ENCODE data around the gene MMP23B.

Gene MMP23B

DNA sequence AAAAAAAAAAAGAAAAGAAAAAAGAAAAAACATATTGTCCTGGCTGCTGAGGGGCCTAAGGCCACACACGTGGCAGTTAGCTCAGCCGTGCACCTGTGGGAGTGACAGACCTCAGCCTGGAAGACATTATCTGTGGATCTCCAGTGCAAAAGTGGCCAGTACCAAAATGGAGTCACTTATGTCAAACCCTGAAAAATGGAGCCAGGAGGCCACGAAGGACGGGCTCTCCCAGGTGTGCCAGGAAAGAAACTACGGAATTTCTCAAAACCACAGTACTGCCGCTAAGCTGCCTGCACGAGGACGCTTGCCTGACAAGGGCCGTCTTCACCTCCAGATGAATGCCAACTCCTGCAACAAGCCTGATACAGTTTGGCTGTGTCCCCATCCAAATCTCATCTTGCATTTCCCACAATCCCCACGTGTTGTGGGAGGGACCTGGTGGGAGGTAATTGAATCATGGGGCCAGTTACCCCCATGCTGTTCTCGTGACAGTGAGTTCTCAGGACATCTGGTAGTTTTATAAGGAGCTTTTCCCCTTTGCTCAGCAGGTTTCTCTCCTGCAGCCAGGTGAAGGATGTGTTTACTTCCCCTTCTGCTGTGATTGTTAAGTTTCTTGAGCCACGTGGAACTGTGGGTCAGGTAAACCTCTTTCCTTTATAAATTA is 22.0 kb upstream of the MMP23B start:
- H3K4me3 ChIP-seq (ENCODE audit: low read depth in 1 of 2, low read length in 2 of 2), result no peak overlapping the region
- no peak overlapping the region for H3K27ac ChIP-seq (ENCODE audit: low read length)
- H4K20me1 ChIP-seq (ENCODE audit: insufficient read depth, low read length), result peaks cover 8% of the 10 kb centered on the region
- ATAC-seq (ENCODE audit: insufficient read depth, low read depth), result no peak
- H3K27me3 ChIP-seq (ENCODE audit: insufficient read depth, low read length, poor library complexity), result no peaks in the 10 kb centered on the region
- TF ChIP-seq CTCF (IDR thresholded peaks at IDR 0.05; ENCODE audit: borderline replicate concordance, extremely low read depth, low read length, poor library complexity, severe bottlenecking), result no peak
- TF ChIP-seq EZH2 (IDR thresholded peaks at IDR 0.05; ENCODE audit: borderline replicate concordance, low read depth, low read length, severe bottlenecking), result no peak
- no peak for DNase-seq
- peaks cover 15% of the 10 kb centered on the region for H3K79me2 ChIP-seq (ENCODE audit: insufficient read depth, low read length)
- H3K4me1 ChIP-seq (ENCODE audit: insufficient read depth, low read length), result peaks cover 15% of the 10 kb centered on the region
- no peaks in the 10 kb centered on the region for H3K36me3 ChIP-seq (ENCODE audit: insufficient read depth, low read length)
- no peak overlapping the region for H2AFZ ChIP-seq (ENCODE audit: low read depth, low read length)
- H3K9me3 ChIP-seq (ENCODE audit: insufficient read depth, low read length, severe bottlenecking), result no peaks in the 10 kb centered on the region
- no peak overlapping the region for H3K9ac ChIP-seq (ENCODE audit: low read depth, low read length)
- H3K4me2 ChIP-seq (ENCODE audit: insufficient read depth, low read length), result no peak overlapping the region

GRCh38 chr1:1610796-1611195 is 21.2 kb upstream of the MMP23B start:
- DNase-seq (no peak), ATAC-seq (ENCODE audit: insufficient read depth, low read depth) (no peak)
- Histone ChIP-seq H3K9ac (ENCODE audit: low read depth, low read length) (no peak overlapping the region), H3K4me1 (ENCODE audit: insufficient read depth, low read length) (peaks cover 15% of the 10 kb centered on the region), H3K36me3 (ENCODE audit: insufficient read depth, low read length) (peaks cover 3% of the 10 kb centered on the region; the same call in 1 of the 2 replicates), H3K27me3 (ENCODE audit: insufficient read depth, low read length, poor library complexity) (no peaks in the 10 kb centered on the region), H3K79me2 (ENCODE audit: insufficient read depth, low read length) (peaks cover 16% of the 10 kb centered on the region), H3K4me2 (ENCODE audit: insufficient read depth, low read length) (no peak overlapping the region), H3K27ac (ENCODE audit: low read length) (no peak overlapping the region), H3K9me3 (ENCODE audit: insufficient read depth, low read length, severe bottlenecking) (no peaks in the 10 kb centered on the region), H3K4me3 (ENCODE audit: low read depth in 1 of 2, low read length in 2 of 2) (no peak overlapping the region), H4K20me1 (ENCODE audit: insufficient read depth, low read length) (peaks cover 10% of the 10 kb centered on the region), H2AFZ (ENCODE audit: low read depth, low read length) (no peak overlapping the region)
- TF ChIP-seq CTCF (IDR thresholded peaks at IDR 0.05; ENCODE audit: borderline replicate concordance, extremely low read depth, low read length, poor library complexity, severe bottlenecking), result no peak
- no peak for TF ChIP-seq EZH2 (IDR thresholded peaks at IDR 0.05; ENCODE audit: borderline replicate concordance, low read depth, low read length, severe bottlenecking)

DNA sequence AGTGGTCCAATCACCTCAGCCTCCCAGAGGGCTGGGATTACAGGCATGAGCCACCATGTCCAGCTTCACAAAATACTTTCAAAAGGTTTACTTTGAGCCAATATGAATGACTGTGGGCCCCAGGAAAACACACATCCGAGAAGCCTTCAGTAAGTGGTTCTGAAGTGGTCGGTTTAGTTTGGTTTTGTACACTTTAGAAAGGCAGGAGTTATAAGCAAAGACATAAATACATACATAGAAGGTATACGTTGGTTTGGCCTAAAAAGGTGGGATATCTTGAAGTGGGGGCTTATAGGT is 19.9 kb upstream of the MMP23B start:
- no peak overlapping the region for H3K4me3 ChIP-seq (ENCODE audit: low read depth in 1 of 2, low read length in 2 of 2)
- H3K9ac ChIP-seq (ENCODE audit: low read depth, low read length), result no peak overlapping the region
- DNase-seq, result no peak
- TF ChIP-seq EZH2 (IDR thresholded peaks at IDR 0.05; ENCODE audit: borderline replicate concordance, low read depth, low read length, severe bottlenecking) (no peak), CTCF (IDR thresholded peaks at IDR 0.05; ENCODE audit: borderline replicate concordance, extremely low read depth, low read length, poor library complexity, severe bottlenecking) (no peak)
- no peak overlapping the region for H3K27ac ChIP-seq (ENCODE audit: low read length)
- ATAC-seq (ENCODE audit: insufficient read depth, low read depth), result no peak
- no peaks in the 10 kb centered on the region for H3K27me3 ChIP-seq (ENCODE audit: insufficient read depth, low read length, poor library complexity)
- H4K20me1 ChIP-seq (ENCODE audit: insufficient read depth, low read length), result peaks cover 18% of the 10 kb centered on the region
- H3K4me2 ChIP-seq (ENCODE audit: insufficient read depth, low read length), result no peak overlapping the region
- peaks cover 4% of the 10 kb centered on the region; the same call in 1 of the 2 replicates for H3K36me3 ChIP-seq (ENCODE audit: insufficient read depth, low read length)
- H2AFZ ChIP-seq (ENCODE audit: low read depth, low read length), result no peak overlapping the region
- peaks cover 29% of the 10 kb centered on the region for H3K79me2 ChIP-seq (ENCODE audit: insufficient read depth, low read length)
- H3K9me3 ChIP-seq (ENCODE audit: insufficient read depth, low read length, severe bottlenecking), result no peaks in the 10 kb centered on the region
- peaks cover 25% of the 10 kb centered on the region for H3K4me1 ChIP-seq (ENCODE audit: insufficient read depth, low read length)
